T-cell (primary cell): ENCODE results near the gene CNIH2. TPM values are rescaled to one million over a fixed set of nuclear protein-coding genes. Genes with fewer than 3 reads are reported as not detected.

Experiments
- ATAC-seq, 4 experiments: fragments of 200-7000 bp in 3 of 4; fragments of 150-1000 bp in 1 of 4; cut with Tn5 transposase; replicated peaks in 1 of 4; 1 replicate in 3 of 4; 2 replicates in 1 of 4; pipeline ENCODE4 v1.10.0; 2021; ENCODE audit warnings: moderate library complexity in 3 of 4, mild to moderate bottlenecking in 2 of 4, moderate number of reproducible peaks in 1 of 4
- CTCF ChIA-PET, 2 donors: fragments of 300-600 bp; sonication (Branson Sonifier 250); formaldehyde crosslinking; loops; one replicate each; lab custom pipeline; 2022; ENCODE audit warnings: antibody characterized with exemption in 2 of 2; lab: Charles Lee
- POLR2A ChIA-PET, 2 donors: fragments of 300-600 bp; sonication (Branson Sonifier 250); formaldehyde crosslinking; loops; one replicate each; lab custom pipeline; 2022; ENCODE audit warnings: antibody characterized with exemption in 2 of 2; lab: Charles Lee
- DNase-seq, 35 experiments: peaks; one replicate each; pipeline versions ENCODE4 v3.0.0 to v3.0.0-alpha.2; 2013 to 2023
- H3K27ac ChIP-seq: one replicate; pipeline ENCODE4 v1.5.1; 2013; ENCODE audit warnings: low read length
- H3K27me3 ChIP-seq, 2 experiments: replicated peaks in 1 of 2; 1 replicate in 1 of 2; 2 replicates in 1 of 2; pipeline versions ENCODE4 v1.6.1 to v1.7.0; 2013; ENCODE audit warnings: low read length in 1 of 2, mixed read lengths in 1 of 2; ENCODE audit not compliant: control insufficient read depth in 2 of 2, insufficient read depth in 2 of 2; ENCODE audit errors: extremely low read depth in 1 of 2
- H3K36me3 ChIP-seq, 2 donors: 1 replicate in 1 of 2; 2 replicates in 1 of 2; pipeline versions ENCODE4 v1.6.1 to v1.7.0; 2013; ENCODE audit warnings: low read length in 1 of 2; ENCODE audit not compliant: control insufficient read depth in 2 of 2, insufficient read depth in 1 of 2; ENCODE audit errors: extremely low read depth in 1 of 2
- H3K4me1 ChIP-seq, 2 experiments: 1 replicate in 1 of 2; 2 replicates in 1 of 2; pipeline versions ENCODE4 v1.6.1 to v1.7.0; 2013; ENCODE audit warnings: low read length in 2 of 2, mixed read lengths in 1 of 2; ENCODE audit not compliant: insufficient read depth in 2 of 2, control insufficient read depth in 1 of 2; ENCODE audit errors: extremely low read depth in 1 of 2
- H3K4me3 ChIP-seq, 2 donors: 1 replicate in 1 of 2; 2 replicates in 1 of 2; pipeline versions ENCODE4 v1.5.1 to v1.7.0; 2013; ENCODE audit warnings: mild to moderate bottlenecking in 2 of 2, low read length in 1 of 2, moderate library complexity in 1 of 2; ENCODE audit not compliant: control insufficient read depth in 1 of 2; ENCODE audit errors: extremely low read depth in 1 of 2
- H3K9me3 ChIP-seq: 2 replicates; pipeline ENCODE4 v1.7.0; 2013
- H3K27ac Mint-ChIP-seq, 2 donors: one replicate each; pipeline ENCODE4 v1.8.0; 2020 to 2021; ENCODE audit warnings: mild to moderate bottlenecking in 2 of 2, mixed read lengths in 2 of 2
- H3K27me3 Mint-ChIP-seq, 2 donors: one replicate each; pipeline ENCODE4 v1.8.0; 2021 to 2022; ENCODE audit warnings: mixed read lengths in 2 of 2
- H3K36me3 Mint-ChIP-seq: one replicate; pipeline ENCODE4 v1.8.0; 2021; ENCODE audit warnings: mixed read lengths
- H3K4me1 Mint-ChIP-seq, 3 donors: one replicate each; pipeline ENCODE4 v1.8.0; 2020 to 2022; ENCODE audit warnings: mixed read lengths in 3 of 3, mild to moderate bottlenecking in 1 of 3
- H3K4me3 Mint-ChIP-seq, 3 donors: one replicate each; pipeline ENCODE4 v1.8.0; 2020 to 2022; ENCODE audit warnings: mild to moderate bottlenecking in 3 of 3, mixed read lengths in 3 of 3, moderate library complexity in 3 of 3
- H3K9me3 Mint-ChIP-seq, 3 donors: one replicate each; pipeline ENCODE4 v1.8.0; 2020 to 2022; ENCODE audit warnings: mixed read lengths in 3 of 3
- WGBS: methylation state at CpG from one replicate; pipeline ENCODE4 v1.1.5; 2013; ENCODE audit warnings: missing lambda C conversion rate; ENCODE audit not compliant: insufficient coverage; 5-methylcytosine and 5-hydroxymethylcytosine counted together
- total RNA-seq, 35 experiments: library from RNA in 6 of 35; stranded (reverse) in 6 of 35; fragments of 120-200 nt in 1 of 35; gene quantifications; one replicate each; pipeline versions ENCODE4 v1.2.1 to v1.2.4 and lab custom pipeline; 2013 to 2026

The CNIH2 gene
- total RNA-seq, 5 donors from 2014 or later (not counting 1 experiment from before 2014, with no cell fraction given), result 1.9 to 9.9 (median 2.7) TPM

DNA sequence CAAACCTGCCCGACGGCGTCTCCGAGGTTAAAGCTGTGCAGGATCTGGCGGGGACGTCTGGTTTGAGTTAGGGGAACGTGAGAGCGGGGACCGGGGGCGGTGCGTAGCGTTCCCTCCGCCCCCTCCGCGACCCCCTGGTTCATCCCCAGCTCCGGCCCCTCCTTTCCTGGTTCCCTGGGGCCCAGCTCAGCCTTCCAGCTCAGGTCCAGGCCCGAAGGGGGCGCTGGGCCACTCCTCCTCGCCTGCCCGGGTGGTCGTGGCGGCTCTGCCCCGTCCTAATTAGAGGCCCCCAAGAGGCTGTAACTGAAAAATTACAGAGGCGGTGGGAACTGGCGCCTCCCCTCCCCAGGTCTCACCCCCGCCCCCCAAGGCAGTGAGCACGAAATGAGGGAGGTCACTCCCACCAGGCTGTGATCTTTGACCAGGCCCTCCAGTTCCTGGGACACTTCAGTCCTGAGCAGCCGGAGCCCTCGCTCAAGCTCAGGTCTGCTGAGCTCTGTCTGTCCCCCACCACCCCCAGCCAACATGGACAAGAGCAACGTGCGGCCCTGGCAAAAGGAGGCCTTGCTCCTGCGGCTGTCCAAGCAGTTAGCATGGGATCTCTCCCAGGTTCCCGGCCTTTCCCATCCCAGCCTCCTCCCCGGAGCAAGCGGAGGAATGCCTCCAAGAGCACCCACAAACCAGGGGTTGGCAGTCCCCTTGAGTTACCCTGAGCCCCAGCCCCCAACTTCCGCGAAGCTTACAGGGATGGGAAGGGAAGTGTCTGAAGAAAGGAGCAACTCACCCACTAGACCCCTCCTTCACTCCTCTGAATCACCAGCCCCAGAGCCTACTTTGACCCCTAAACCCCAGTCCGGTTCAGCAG, 35.6 kb downstream of the CNIH2 start:
- WGBS, result 58% methylated on average over 24 of the region's 38 CpGs
- H3K4me1 Mint-ChIP-seq, result peaks cover 38 to 46% (median 41%) of the 10 kb centered on the region in 3 donors

DNA sequence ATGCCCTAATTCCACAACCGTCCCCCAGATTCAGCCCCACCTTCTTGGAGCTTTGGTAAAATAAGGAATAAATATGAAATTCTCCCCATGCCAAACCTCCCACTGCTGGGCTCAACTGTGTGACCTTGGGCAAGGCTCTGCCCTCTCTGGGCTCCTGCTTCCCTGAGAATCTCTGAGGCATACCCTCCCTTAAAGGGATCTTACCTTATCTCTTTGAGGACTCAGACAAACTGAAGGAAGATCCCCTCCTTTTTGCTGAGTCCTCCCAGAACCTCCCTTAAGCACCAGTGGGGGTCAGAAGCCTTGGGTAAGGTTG, 36.2 kb downstream of the CNIH2 start:
- CTCF ChIA-PET, result no interaction called here
- no peaks in the 10 kb centered on the region for H3K9me3 Mint-ChIP-seq
- H3K9me3 ChIP-seq, result no peaks in the 10 kb centered on the region
- H3K36me3 Mint-ChIP-seq, result no peaks in the 10 kb centered on the region
- WGBS, result no CpG with 5 or more reads among the region's 1 CpG
- peaks cover 25 to 73% of the 10 kb centered on the region in 2 experiments for H3K4me1 ChIP-seq
- H3K4me3 ChIP-seq, result peak overlapping the region; percentile 58 to 71
- H3K27ac Mint-ChIP-seq, result peak overlapping the region; percentile 89 to 99
- DNase-seq, result no peak
- H3K4me3 Mint-ChIP-seq, result peak overlapping the region; percentile 56 to 85 (median 73)
- H3K27me3 Mint-ChIP-seq, result peaks cover 0 to 2% of the 10 kb centered on the region in 2 donors
- H3K36me3 ChIP-seq, result no peaks in the 10 kb centered on the region
- peaks cover 0 to 14% of the 10 kb centered on the region in 2 experiments for H3K27me3 ChIP-seq
- peaks cover 44 to 52% (median 47%) of the 10 kb centered on the region in 3 donors for H3K4me1 Mint-ChIP-seq
- no peak for ATAC-seq
- H3K27ac ChIP-seq, result peak overlapping the region; percentile 90
- POLR2A ChIA-PET, result no interaction called here

More for the DNA sequence above, 35.6 kb downstream of the CNIH2 start:
- no peak for ATAC-seq
- Histone ChIP-seq H3K27me3 (peaks cover 0 to 14% of the 10 kb centered on the region in 2 experiments), H3K4me1 (peaks cover 19 to 67% of the 10 kb centered on the region in 2 experiments), H3K4me3 (peak overlapping the region; percentile 58 to 71), H3K36me3 (no peaks in the 10 kb centered on the region), H3K9me3 (no peaks in the 10 kb centered on the region), H3K27ac (peak overlapping the region; percentile 90)
- Mint-ChIP-seq H3K4me3 (peak overlapping the region; percentile 73 to 90 (median 85)), H3K27ac (peak overlapping the region; percentile 93 to 99), H3K9me3 (no peaks in the 10 kb centered on the region), H3K27me3 (peaks cover 0 to 2% of the 10 kb centered on the region in 2 donors), H3K36me3 (no peaks in the 10 kb centered on the region)
- no peak for DNase-seq
- CTCF ChIA-PET, result interaction anchor here (0.6 to 3.2 kb wide), 12 partner anchors 8 to 454 kb away, joined by 3 to 34 read pairs (median 5); partner anchors contain the start of genes BRMS1 (in 1 of the 2), DPP3 (in 1 of the 2), RBM4B (in 1 of the 2) and YIF1A (in 1 of the 2)
- POLR2A ChIA-PET, result interaction anchor here (0.6 to 1.3 kb wide), 5 partner anchors 25 to 811 kb away, joined by 3 to 8 read pairs (median 6); partner anchors contain the start of genes BRMS1 (in 1 of the 2) and YIF1A (in 1 of the 2)

DNA sequence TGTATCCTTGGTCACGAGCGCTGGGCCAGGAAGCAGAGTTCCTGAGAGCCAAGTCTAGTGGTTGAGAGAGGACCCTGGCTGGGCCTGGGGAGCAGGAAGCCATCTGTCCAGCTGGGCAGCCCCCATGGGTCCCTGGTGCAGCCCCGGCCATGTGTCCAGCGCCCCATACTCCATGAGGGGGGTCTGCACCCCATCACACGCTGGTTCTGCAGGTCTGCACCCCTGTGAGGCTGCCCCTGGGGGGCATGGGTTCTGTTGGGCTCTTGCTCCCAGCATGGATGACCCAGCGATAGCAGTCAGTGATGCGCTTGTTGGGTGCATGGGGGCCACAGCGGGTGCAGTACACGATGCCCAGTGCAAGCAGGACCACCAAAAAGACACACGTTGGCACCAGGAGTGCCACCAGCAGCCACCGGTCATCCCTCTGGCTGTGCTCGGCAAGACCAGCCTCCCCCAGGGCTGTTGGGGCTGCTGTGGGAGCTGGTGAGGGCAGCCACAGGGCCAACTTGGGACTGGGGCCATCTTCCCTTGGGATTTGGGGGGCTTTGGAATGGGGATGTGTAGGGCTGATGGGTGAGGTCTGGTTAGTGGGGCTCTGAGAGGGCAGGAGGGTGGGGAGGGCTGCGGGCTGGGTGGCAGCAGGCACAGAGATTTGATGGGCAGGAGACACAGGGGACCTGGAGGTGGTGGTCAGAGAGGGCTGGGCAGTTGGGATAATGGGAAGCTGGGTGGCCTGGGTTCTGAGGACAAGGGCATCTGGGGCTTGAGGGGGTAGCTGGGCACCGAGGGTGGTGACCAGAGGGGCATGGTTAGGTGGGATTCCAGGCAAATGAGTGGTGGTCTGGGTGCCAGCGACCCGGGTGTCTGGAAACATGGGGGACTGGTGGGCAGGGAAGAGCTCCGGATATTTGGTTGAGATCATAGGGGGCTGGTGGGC, 36.9 kb downstream of the CNIH2 start:
- no peaks in the 10 kb centered on the region for H3K36me3 ChIP-seq
- ChIA-PET CTCF (no interaction called here), POLR2A (interaction anchor here in 1 of 2 donors (0.6 kb wide), 1 partner anchor 331 kb away, joined by 3 read pairs; no protein-coding TSS in a partner anchor)
- H3K4me1 ChIP-seq, result peaks cover 25 to 79% of the 10 kb centered on the region in 2 experiments
- peak overlapping the region; percentile 58 to 71 for H3K4me3 ChIP-seq
- DNase-seq (no peak), ATAC-seq (no peak)
- H3K4me1 Mint-ChIP-seq, result peaks cover 51 to 59% (median 52%) of the 10 kb centered on the region in 3 donors
- no peaks in the 10 kb centered on the region for H3K9me3 ChIP-seq
- H3K27me3 Mint-ChIP-seq, result peaks cover 0 to 2% of the 10 kb centered on the region in 2 donors
- peak overlapping the region; percentile 90 for H3K27ac ChIP-seq
- no peaks in the 10 kb centered on the region for H3K36me3 Mint-ChIP-seq
- peak overlapping the region; percentile 34 to 85 (median 73) for H3K4me3 Mint-ChIP-seq
- peaks cover 0 to 14% of the 10 kb centered on the region in 2 experiments for H3K27me3 ChIP-seq
- WGBS, result 79% methylated on average over 16 of the region's 17 CpGs
- no peaks in the 10 kb centered on the region for H3K9me3 Mint-ChIP-seq
- peak overlapping the region; percentile 89 to 99 for H3K27ac Mint-ChIP-seq

DNA sequence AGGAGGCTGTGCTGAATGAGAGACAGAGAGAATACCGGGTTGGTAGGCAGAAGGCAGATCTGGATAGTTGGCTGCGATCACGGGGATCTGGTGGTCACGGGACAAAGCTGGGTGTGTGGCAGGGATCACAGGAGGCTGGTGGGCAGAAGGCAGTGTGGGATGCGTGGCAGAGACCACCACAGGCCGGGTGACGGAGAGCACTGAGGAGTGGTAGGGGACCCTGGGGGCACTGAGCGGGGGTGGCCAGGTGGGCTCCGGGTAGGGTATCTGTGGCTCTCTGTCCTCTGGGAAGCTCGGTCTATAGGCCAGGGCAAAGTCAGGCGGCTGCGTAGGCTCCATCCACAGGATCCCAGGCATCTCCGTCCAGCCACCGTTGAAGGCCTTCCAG, 37.5 kb downstream of the CNIH2 start:
- Histone ChIP-seq H3K4me3 (peak overlapping the region; percentile 39 to 71), H3K9me3 (no peaks in the 10 kb centered on the region), H3K4me1 (peaks cover 25 to 79% of the 10 kb centered on the region in 2 experiments), H3K27me3 (peaks cover 0 to 14% of the 10 kb centered on the region in 2 experiments), H3K36me3 (no peaks in the 10 kb centered on the region), H3K27ac (peak overlapping the region; percentile 49)
- H3K9me3 Mint-ChIP-seq, result peaks cover 0 to 4% (median 0%) of the 10 kb centered on the region in 3 donors
- ATAC-seq (no peak), DNase-seq (no peak)
- WGBS, result 88% methylated on average over 13 of the region's 14 CpGs
- peaks cover 0 to 2% of the 10 kb centered on the region in 2 donors for H3K27me3 Mint-ChIP-seq
- ChIA-PET POLR2A (interaction anchor here in 1 of 2 donors (0.6 kb wide), 1 partner anchor 330 kb away, joined by 3 read pairs; no protein-coding TSS in a partner anchor), CTCF (no interaction called here)
- H3K4me3 Mint-ChIP-seq, result peak overlapping the region; percentile 34 to 73 (median 72)
- H3K4me1 Mint-ChIP-seq, result peaks cover 56 to 64% (median 57%) of the 10 kb centered on the region in 3 donors
- H3K36me3 Mint-ChIP-seq, result no peaks in the 10 kb centered on the region
- H3K27ac Mint-ChIP-seq, result peak overlapping the region; percentile 85 to 99

DNA sequence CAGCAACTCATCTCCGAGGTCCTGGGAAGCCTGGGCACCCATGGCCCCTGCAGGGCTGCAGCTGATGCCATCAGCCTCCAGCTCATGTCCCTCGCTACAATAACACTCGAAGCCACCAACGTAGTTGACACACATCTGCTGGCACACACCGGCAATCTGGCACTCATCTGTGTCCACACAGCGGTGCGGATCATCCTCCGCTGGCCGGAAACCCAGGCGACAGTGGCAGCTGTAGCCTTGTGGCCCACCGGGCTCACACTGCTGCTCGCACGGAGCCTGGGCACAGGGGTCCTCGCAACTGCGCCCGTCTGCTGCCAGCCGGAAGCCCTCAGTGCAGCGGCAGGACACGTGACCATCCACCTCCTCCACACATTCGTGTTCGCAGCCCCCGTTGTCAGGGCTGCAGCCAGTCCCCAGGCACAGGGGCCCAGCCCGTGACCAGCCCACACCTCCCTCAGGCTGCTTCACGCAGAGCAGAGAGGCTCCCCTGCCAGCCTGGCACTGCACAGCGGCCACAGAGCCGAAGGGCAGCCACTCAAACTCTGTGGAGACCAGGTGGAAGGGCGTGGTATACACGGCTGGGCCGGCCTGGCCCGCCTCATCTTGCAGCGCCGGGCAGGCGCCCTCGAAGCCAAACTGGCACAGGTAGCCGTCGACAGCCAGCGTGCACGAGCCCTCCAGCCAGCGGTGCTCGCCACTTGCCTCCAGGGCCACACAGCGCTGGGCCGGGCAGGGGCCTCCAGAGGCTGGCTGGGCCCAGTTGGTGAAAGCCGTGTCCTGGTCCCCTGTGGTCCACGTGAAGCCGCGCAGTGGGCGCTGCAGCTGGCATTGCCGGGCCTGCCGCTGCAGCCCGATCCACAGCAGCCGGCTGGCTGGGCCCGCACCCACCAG, 38.2 kb downstream of the CNIH2 start:
- Mint-ChIP-seq H3K27ac (peak overlapping the region; percentile 85 to 99), H3K36me3 (no peaks in the 10 kb centered on the region), H3K9me3 (peaks cover 0 to 4% (median 0%) of the 10 kb centered on the region in 3 donors), H3K27me3 (peaks cover 0 to 2% of the 10 kb centered on the region in 2 donors), H3K4me1 (peaks cover 56 to 64% (median 59%) of the 10 kb centered on the region in 3 donors), H3K4me3 (peak overlapping the region; percentile 11 to 73 (median 72))
- ATAC-seq, result no peak
- H3K4me1 ChIP-seq, result peaks cover 25 to 78% of the 10 kb centered on the region in 2 experiments
- ChIA-PET POLR2A (interaction anchor here in 1 of 2 donors (0.6 to 1.0 kb wide), 2 partner anchors 27 to 329 kb away, joined by 3 to 4 read pairs; partner anchors contain the start of gene YIF1A), CTCF (no interaction called here)
- H3K27me3 ChIP-seq, result peaks cover 0 to 14% of the 10 kb centered on the region in 2 experiments
- 78% methylated on average over 52 of the region's 52 CpGs for WGBS
- peak in 7 of 35 experiments; percentile 18 to 43 (median 29) for DNase-seq
- H3K27ac ChIP-seq, result peak overlapping the region; percentile 49
- no peaks in the 10 kb centered on the region for H3K36me3 ChIP-seq
- peak overlapping the region; percentile 39 to 71 for H3K4me3 ChIP-seq
- H3K9me3 ChIP-seq, result no peaks in the 10 kb centered on the region
